ENCODE results near the gene TMEM60.

GRCh38 chr7:77823787-77824186, 25.6 kb upstream of the TMEM60 start:
- no peak for TF ChIP-seq CTCF (IDR thresholded peaks at IDR 0.05)
- no peak for TF ChIP-seq POLR2A (IDR thresholded peaks at IDR 0.05)

All from lower leg skin (tissue), 3 donors.